Measurements from ENCODE around the gene LARGE1.

- TF ChIP-seq CTCF (conservative IDR thresholded peaks at IDR 0.05; ENCODE audit: low read length) (no peak), EZH2phosphoT487 (IDR thresholded peaks at IDR 0.05; ENCODE audit: borderline replicate concordance) (no peak)
Observed at GRCh38 chr22:33829546-33830280, 90.6 kb downstream of the LARGE1 start.
